H1 (cell line): ENCODE measurements around the gene HGFAC. TPM values are rescaled to one million over a fixed set of nuclear protein-coding genes. Genes with fewer than 3 reads are reported as not detected.

ENCODE experiments used
- CTCF ChIA-PET: fragments of 300-600 bp; sonication (Branson Sonifier 250); formaldehyde crosslinking; loops from one replicate; lab custom pipeline; 2021; ENCODE audit not compliant: partially characterized antibody; lab: Charles Lee
- POLR2A ChIA-PET: fragments of 300-600 bp; sonication (Branson Sonifier 250); formaldehyde crosslinking; loops from one replicate; lab custom pipeline; 2021; ENCODE audit warnings: inconsistent platforms; ENCODE audit not compliant: partially characterized antibody; lab: Charles Lee
- DNase-seq, 2 experiments: peaks; one replicate each; pipeline versions ENCODE4 v3.0.0 to v3.0.0-alpha.2; 2010 to 2022; ENCODE audit warnings: low spot score in 2 of 2, low read depth in 1 of 2, mixed read lengths in 1 of 2
- FAIRE-seq: peaks from 2 replicates; lab custom pipeline; 2011; peaks lifted over from hg19 to GRCh38; lab: Jason Lieb, UNC
- H2AFZ ChIP-seq: 2 replicates; pipeline ENCODE4 v1.8.1; 2012; ENCODE audit warnings: low read length, inconsistent platforms
- H2AK5ac ChIP-seq: 2 replicates; pipeline ENCODE4 v1.6.1; 2013; ENCODE audit warnings: low read depth, low read length
- H2BK120ac ChIP-seq: replicated peaks from 2 replicates; pipeline ENCODE3; 2013; ENCODE audit warnings: low read depth, low read length, inconsistent platforms
- H2BK12ac ChIP-seq: 2 replicates; pipeline ENCODE4 v1.6.1; 2013; ENCODE audit warnings: low read depth, low read length
- H2BK15ac ChIP-seq: 2 replicates; pipeline ENCODE4 v1.6.1; 2013; ENCODE audit warnings: low read length
- H2BK20ac ChIP-seq: 2 replicates; pipeline ENCODE4 v1.6.1; 2013; ENCODE audit warnings: low read length
- H2BK5ac ChIP-seq: 2 replicates; pipeline ENCODE4 v1.6.1; 2013; ENCODE audit warnings: low read depth, low read length
- H3K14ac ChIP-seq: 2 replicates; pipeline ENCODE4 v1.6.1; 2013; ENCODE audit warnings: inconsistent platforms; ENCODE audit not compliant: insufficient read length
- H3K18ac ChIP-seq: 2 replicates; pipeline ENCODE4 v1.6.1; 2013; ENCODE audit warnings: low read length; ENCODE audit errors: extremely low read depth
- H3K23ac ChIP-seq: 2 replicates; pipeline ENCODE4 v1.6.1; 2013; ENCODE audit warnings: inconsistent platforms; ENCODE audit not compliant: insufficient read length
- H3K23me2 ChIP-seq: 2 replicates; pipeline ENCODE4 v1.6.1; 2013; ENCODE audit warnings: low read depth, low read length
- H3K27ac ChIP-seq: 2 replicates; pipeline ENCODE4 v1.6.1; 2011; ENCODE audit warnings: low read depth, low read length, inconsistent platforms
- H3K27me3 ChIP-seq, 4 experiments: replicated peaks in 1 of 4; 1 replicate in 1 of 4; 2 replicates in 3 of 4; pipeline versions ENCODE4 v1.6.1 to v1.8.1; 2011 to 2013; ENCODE audit warnings: low read length in 3 of 4, mild to moderate bottlenecking in 3 of 4, inconsistent platforms in 2 of 4, mixed read lengths in 2 of 4, moderate library complexity in 1 of 4; ENCODE audit not compliant: control insufficient read depth in 3 of 4, insufficient read depth in 3 of 4; ENCODE audit errors: extremely low read depth in 1 of 4
- H3K36me3 ChIP-seq, 4 experiments: 2 replicates each; pipeline versions ENCODE4 v1.6.1 to v1.8.1; 2011 to 2013; ENCODE audit warnings: mild to moderate bottlenecking in 4 of 4, low read length in 3 of 4, moderate library complexity in 2 of 4, control low read depth in 1 of 4, inconsistent platforms in 1 of 4; ENCODE audit not compliant: insufficient read depth in 4 of 4, control insufficient read depth in 2 of 4
- H3K4ac ChIP-seq: replicated peaks from 2 replicates; pipeline ENCODE3; 2013; ENCODE audit warnings: low read length, low read depth, mixed read lengths, inconsistent platforms; ENCODE audit not compliant: insufficient read length
- H3K4me1 ChIP-seq, 4 experiments: replicated peaks in 1 of 4; 1 replicate in 1 of 4; 2 replicates in 3 of 4; pipeline versions ENCODE4 v1.6.1 to v1.8.1; 2011 to 2013; ENCODE audit warnings: low read length in 3 of 4, inconsistent platforms in 2 of 4, mixed read lengths in 1 of 4; ENCODE audit not compliant: insufficient read depth in 4 of 4, control insufficient read depth in 3 of 4
- H3K4me2 ChIP-seq, 2 experiments: 2 replicates each; pipeline versions ENCODE4 v1.6.1 to v1.8.1; 2011 to 2013; ENCODE audit warnings: low read depth in 2 of 2, low read length in 2 of 2, control low read depth in 1 of 2, inconsistent platforms in 1 of 2, mild to moderate bottlenecking in 1 of 2; ENCODE audit not compliant: insufficient read depth in 1 of 2
- H3K4me3 ChIP-seq, 4 experiments: fragments of 200-600, 300-600 bp in 1 of 4; sonication (generic), shearing (Covaris generic), sonication (Bioruptor Twin) in 1 of 4; 2 replicates each; pipeline versions ENCODE4 v1.5.1 to v1.8.1; 2011 to 2016; ENCODE audit warnings: low read length in 4 of 4, low read depth in 3 of 4, control low read depth in 2 of 4, inconsistent platforms in 2 of 4, mild to moderate bottlenecking in 2 of 4, mixed read lengths in 1 of 4, moderate library complexity in 1 of 4; ENCODE audit not compliant: insufficient read depth in 2 of 4; ENCODE audit errors: extremely low read depth in 1 of 4
- H3K56ac ChIP-seq: replicated peaks from 2 replicates; pipeline ENCODE3; 2013; ENCODE audit warnings: low read depth, mild to moderate bottlenecking, mixed read lengths, low read length, inconsistent platforms; ENCODE audit not compliant: insufficient read length
- H3K79me1 ChIP-seq: 2 replicates; pipeline ENCODE4 v1.6.1; 2013; ENCODE audit warnings: low read depth, low read length, control low read depth
- H3K79me2 ChIP-seq, 2 experiments: 2 replicates each; pipeline versions ENCODE4 v1.6.1 to v1.8.1; 2012 to 2013; ENCODE audit warnings: low read length in 2 of 2, mild to moderate bottlenecking in 2 of 2, inconsistent platforms in 1 of 2; ENCODE audit not compliant: insufficient read depth in 2 of 2, control insufficient read depth in 1 of 2
- H3K9ac ChIP-seq, 4 experiments: replicated peaks in 1 of 4; 1 replicate in 1 of 4; 2 replicates in 3 of 4; pipeline versions ENCODE4 v1.6.1 to v1.8.1; 2011 to 2013; ENCODE audit warnings: low read depth in 3 of 4, low read length in 3 of 4, control low read depth in 2 of 4, mild to moderate bottlenecking in 2 of 4, moderate library complexity in 2 of 4, inconsistent platforms in 1 of 4; ENCODE audit errors: extremely low read depth in 1 of 4
- H3K9me3 ChIP-seq, 2 experiments: 2 replicates each; pipeline versions ENCODE4 v1.6.1 to v1.8.1; 2012 to 2013; ENCODE audit warnings: mild to moderate bottlenecking in 2 of 2, moderate library complexity in 2 of 2, control low read depth in 1 of 2, inconsistent platforms in 1 of 2, low read depth in 1 of 2, low read length in 1 of 2, mixed read lengths in 1 of 2; ENCODE audit not compliant: insufficient read depth in 2 of 2
- H4K20me1 ChIP-seq, 2 experiments: replicated peaks in 1 of 2; 2 replicates each; pipeline versions ENCODE3 to v1.8.1; 2011 to 2013; ENCODE audit warnings: inconsistent platforms in 2 of 2, low read length in 2 of 2, mild to moderate bottlenecking in 1 of 2; ENCODE audit not compliant: insufficient read depth in 2 of 2, control insufficient read depth in 1 of 2
- H4K5ac ChIP-seq: 2 replicates; pipeline ENCODE4 v1.6.1; 2013; ENCODE audit warnings: low read length, low read depth, mixed read lengths, inconsistent platforms; ENCODE audit not compliant: insufficient read length
- H4K8ac ChIP-seq: 2 replicates; pipeline ENCODE4 v1.8.0; 2013; ENCODE audit warnings: mild to moderate bottlenecking, moderate library complexity, low read length, inconsistent platforms; ENCODE audit not compliant: insufficient read depth; ENCODE audit errors: extremely low read depth
- H4K91ac ChIP-seq: replicated peaks from 2 replicates; pipeline ENCODE3; 2013; ENCODE audit warnings: low read length, mixed read lengths, inconsistent platforms; ENCODE audit not compliant: insufficient read length
- GABPA ChIP-seq: IDR thresholded peaks from 2 replicates; pipeline ENCODE4 v1.6.1; 2011; ENCODE audit warnings: mild to moderate bottlenecking, low read length, moderate library complexity, borderline replicate concordance; ENCODE audit not compliant: insufficient read depth
- KDM5A ChIP-seq: fragments of 200-600 bp; IDR thresholded peaks from 2 replicates; pipeline ENCODE4 v1.7.1; 2012; ENCODE audit warnings: mild to moderate bottlenecking, low read length, inconsistent platforms, mixed read lengths
- RAD21 ChIP-seq, 2 experiments: IDR thresholded peaks in 1 of 2; conservative IDR thresholded peaks in 1 of 2; 2 replicates each; pipeline ENCODE4 v1.6.1; 2011; ENCODE audit warnings: low read depth in 2 of 2, low read length in 2 of 2, improper control_type of control experiment in 1 of 2, inconsistent platforms in 1 of 2, mild to moderate bottlenecking in 1 of 2, moderate library complexity in 1 of 2
- WGBS, 2 experiments: shearing (Covaris generic) in 1 of 2; methylation state at CpG; one replicate each; pipeline versions ENCODE4 v1.1.6 to v1.1.7; 2013 to 2015; ENCODE audit warnings: low lambda C conversion rate in 2 of 2, mixed read lengths in 2 of 2, inconsistent platforms in 1 of 2, low coverage in 1 of 2, missing lambda C conversion rate in 1 of 2; ENCODE audit not compliant: insufficient replicate concordance in 2 of 2, insufficient coverage in 1 of 2, insufficient read length in 1 of 2; ENCODE audit errors: extremely low coverage in 1 of 2, missing lambda C conversion rate in 1 of 2; 5-methylcytosine and 5-hydroxymethylcytosine counted together
- polyA plus RNA-seq, 7 experiments: library from polyadenylated mRNA; depleted of rRNA in 3 of 7; stranded (reverse) in 5 of 7; unstranded in 2 of 7; fragments of >200 nt in 5 of 7; fragments of 200-250 nt in 2 of 7; gene quantifications; 1 replicate in 5 of 7; 2 replicates in 1 of 7; 4 replicates in 1 of 7; pipeline versions ENCODE4 v1.2.1 to v1.2.3, GENCODE V29; 2011 to 2013; ENCODE audit warnings: missing spikeins in 2 of 7, mixed read lengths in 2 of 7
- total RNA-seq: library from RNA; stranded (reverse); fragmentation: NEBNext Ultra II Directional; extraction: Animal tissue kit (Norgen Biotek cat#: 25700); gene quantifications from 2 replicates; pipeline ENCODE4 v1.2.1, GENCODE V29; 2021
- TF ChIP-seq, protein P1 (sequence below), 3 experiments: IDR thresholded peaks; 1 replicate in 2 of 3; 2 replicates in 1 of 3; pipeline versions ENCODE4 v1.5.1 to v1.6.1; 2011; ENCODE audit warnings: low read length in 3 of 3, mild to moderate bottlenecking in 3 of 3, inconsistent platforms in 2 of 3, low read depth in 1 of 3, moderate library complexity in 1 of 3; ENCODE audit not compliant: insufficient read depth in 1 of 3; ENCODE audit errors: control extremely low read depth in 1 of 3

The HGFAC gene
- total and polyA plus RNA-seq, 2 of the 8 experiments (the other 6 are each of a cell fraction or from before 2014, with no cell fraction given): 0.14 to 0.15 TPM

DNA sequence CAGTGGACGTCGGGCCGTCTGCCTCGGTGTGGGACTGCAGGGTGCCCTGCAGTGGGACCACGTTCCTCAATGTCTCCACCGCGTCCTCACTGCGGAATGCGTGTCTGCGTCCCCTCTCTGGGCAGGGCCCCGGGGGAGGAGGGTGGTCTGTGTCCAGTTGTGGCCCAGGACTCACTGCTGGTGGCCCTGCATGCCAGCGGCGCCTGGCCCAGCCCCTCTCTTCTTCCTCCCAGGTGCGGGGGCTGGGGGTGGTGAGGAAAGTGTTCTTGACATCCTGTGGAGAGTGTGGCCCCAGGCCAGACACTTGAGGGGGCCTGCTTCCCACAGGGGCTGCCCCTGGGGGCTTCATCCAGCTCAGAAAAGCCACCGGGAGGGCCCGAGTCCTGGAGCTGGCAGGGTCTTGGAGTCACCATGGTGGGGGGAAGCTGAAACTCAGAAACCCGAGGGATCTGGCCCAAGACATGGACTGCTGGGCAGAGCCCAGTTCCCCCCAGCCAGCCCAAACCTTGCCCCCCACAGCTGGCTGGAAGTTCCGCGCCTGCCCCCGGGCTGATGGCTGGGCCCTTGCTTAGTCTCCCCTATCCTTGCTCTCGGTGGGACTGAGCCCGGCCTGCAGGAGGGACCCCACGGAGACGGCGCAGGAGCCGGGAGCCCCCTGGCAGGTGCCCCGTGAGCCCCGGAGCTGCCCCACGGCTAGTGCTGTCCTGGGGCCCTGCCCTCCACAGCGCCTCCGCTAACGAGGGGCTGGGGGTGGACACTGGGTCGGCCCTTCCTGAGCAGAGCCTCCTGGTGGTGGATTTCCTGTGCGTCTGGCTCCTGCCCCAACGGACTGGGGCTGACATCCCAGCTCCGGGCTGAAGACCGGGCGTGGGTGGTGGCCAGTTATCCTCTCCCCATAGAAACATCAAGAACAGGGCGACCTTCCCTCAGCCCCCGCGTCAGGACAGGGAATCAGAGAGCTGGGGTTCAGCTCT, 24.2 kb downstream of the HGFAC start:
- Histone ChIP-seq H4K91ac (peak overlapping the region; percentile 34), H2BK12ac (0 out of 2 replicates have a peak overlapping the region, but pooled peaks have one; percentile 60), H3K56ac (no peak overlapping the region), H3K27ac (no peak overlapping the region), H4K20me1 (peaks cover 2 to 17% of the 10 kb centered on the region in 2 experiments), H2BK15ac (no peak overlapping the region), H4K8ac (peak overlapping the region; percentile 41; the same call in 1 of the 2 replicates), H3K79me2 (no peaks in the 10 kb centered on the region), H2BK120ac (no peak overlapping the region), H3K23me2 (peaks cover 5% of the 10 kb centered on the region), H2BK20ac (no peak overlapping the region), H3K9ac (no peak overlapping the region), H2BK5ac (peak overlapping the region; percentile 35; the same call in 1 of the 2 replicates), H3K36me3 (no peaks in the 10 kb centered on the region), H3K4me3 (no peak overlapping the region), H3K4me2 (no peak overlapping the region), H2AK5ac (no peak overlapping the region; the same call in 1 of the 2 replicates), H3K18ac (no peak overlapping the region), H3K79me1 (peaks cover 6% of the 10 kb centered on the region; the same call in 1 of the 2 replicates), H3K4me1 (peaks cover 0 to 6% (median 0%) of the 10 kb centered on the region in 4 experiments; a peak in 1 of 7 replicates), H3K14ac (no peak overlapping the region), H3K4ac (no peak overlapping the region), H4K5ac (no peak overlapping the region), H3K27me3 (peaks cover 6 to 57% (median 41%) of the 10 kb centered on the region in 4 experiments), H2AFZ (no peak overlapping the region), H3K23ac (no peak overlapping the region), H3K9me3 (peaks cover 0 to 6% of the 10 kb centered on the region in 2 experiments; a peak in 2 of 4 replicates)
- 83% methylated on average over 39 of the region's 41 CpGs; no CpG with 5 or more reads in 1 of the 2 experiments for WGBS, 2 experiments
- DNase-seq (no peak), FAIRE-seq (no peak)
- TF ChIP-seq RAD21 (IDR thresholded peaks at IDR 0.05 in 1 of 2, conservative IDR thresholded peaks at IDR 0.05 in 1 of 2; ENCODE audit: low read depth in 2 of 2, low read length in 2 of 2): peak; percentile 22 to 47
- TF ChIP-seq GABPA: peak; percentile 70; the same call in 1 of the 2 replicates
- TF ChIP-seq, protein P1, sequence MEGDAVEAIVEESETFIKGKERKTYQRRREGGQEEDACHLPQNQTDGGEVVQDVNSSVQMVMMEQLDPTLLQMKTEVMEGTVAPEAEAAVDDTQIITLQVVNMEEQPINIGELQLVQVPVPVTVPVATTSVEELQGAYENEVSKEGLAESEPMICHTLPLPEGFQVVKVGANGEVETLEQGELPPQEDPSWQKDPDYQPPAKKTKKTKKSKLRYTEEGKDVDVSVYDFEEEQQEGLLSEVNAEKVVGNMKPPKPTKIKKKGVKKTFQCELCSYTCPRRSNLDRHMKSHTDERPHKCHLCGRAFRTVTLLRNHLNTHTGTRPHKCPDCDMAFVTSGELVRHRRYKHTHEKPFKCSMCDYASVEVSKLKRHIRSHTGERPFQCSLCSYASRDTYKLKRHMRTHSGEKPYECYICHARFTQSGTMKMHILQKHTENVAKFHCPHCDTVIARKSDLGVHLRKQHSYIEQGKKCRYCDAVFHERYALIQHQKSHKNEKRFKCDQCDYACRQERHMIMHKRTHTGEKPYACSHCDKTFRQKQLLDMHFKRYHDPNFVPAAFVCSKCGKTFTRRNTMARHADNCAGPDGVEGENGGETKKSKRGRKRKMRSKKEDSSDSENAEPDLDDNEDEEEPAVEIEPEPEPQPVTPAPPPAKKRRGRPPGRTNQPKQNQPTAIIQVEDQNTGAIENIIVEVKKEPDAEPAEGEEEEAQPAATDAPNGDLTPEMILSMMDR (IDR thresholded peaks at IDR 0.05; ENCODE audit: control extremely low read depth in 1 of 3, insufficient read depth in 1 of 3, low read depth in 1 of 3, low read length in 3 of 3): peak in 2 of 3 experiments; percentile 47 to 61; a peak in 3 of 4 replicates
- no peak for TF ChIP-seq KDM5A
- ChIA-PET CTCF (interaction anchor here (1.0 to 3.6 kb wide), 10 partner anchors 9 to 226 kb away, joined by 3 to 48 read pairs (median 3); no protein-coding TSS in a partner anchor), POLR2A (interaction anchor here (1.2 kb wide), 1 partner anchor 28 kb away, joined by 4 read pairs; no protein-coding TSS in a partner anchor)
